ENCODE measurements around the gene PIK3C2A. TPM values are rescaled to one million over a fixed set of nuclear protein-coding genes. Genes with fewer than 3 reads are reported as not detected.

Gene PIK3C2A
- total and polyA plus RNA-seq, 10 of the 15 experiments (the other 5 are each of a cell fraction or from before 2014, with no cell fraction given), result 1.6 to 20.6 (median 9.1) TPM

DNA sequence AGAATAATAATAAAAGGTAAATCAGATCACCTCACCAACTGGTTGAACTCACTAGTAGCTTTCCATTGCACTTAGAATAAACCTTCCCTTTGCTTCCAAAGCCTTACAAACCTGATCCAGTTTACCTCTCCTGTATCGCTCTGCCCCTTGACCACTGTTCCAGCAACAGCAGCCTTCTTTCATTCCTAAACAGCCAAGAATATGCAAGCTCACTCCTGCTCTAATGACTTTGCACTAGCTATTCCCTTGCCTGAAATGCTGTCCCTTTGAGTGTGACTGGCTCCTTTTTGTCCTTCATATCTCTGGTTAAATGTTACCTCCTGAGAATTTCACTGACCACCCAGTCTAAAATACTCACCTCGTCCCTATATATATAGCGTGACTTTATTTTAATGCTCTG, 9.6 kb upstream of the PIK3C2A start:
- ATAC-seq (no peak), FAIRE-seq (no peak), DNase-seq (ENCODE audit: low read depth, low spot score) (no peak)
- BruUV-seq (replicated peaks), result no TSS peak
- TF ChIP-seq EP300 (IDR thresholded peaks at IDR 0.05; ENCODE audit: borderline replicate concordance in 1 of 2, control insufficient read depth in 1 of 2, low read depth in 2 of 2, low read length in 2 of 2), result no peak
- no peak for TF ChIP-seq CREB1 (IDR thresholded peaks at IDR 0.05; ENCODE audit: low read depth)
- TF ChIP-seq JUNB (IDR thresholded peaks at IDR 0.05), result no peak
- no peak for TF ChIP-seq IKZF2 (IDR thresholded peaks at IDR 0.05)
- TF ChIP-seq FOXM1 (IDR thresholded peaks at IDR 0.05; ENCODE audit: low read depth, low read length), result no peak
- no peak for TF ChIP-seq MXI1 (IDR thresholded peaks at IDR 0.05; ENCODE audit: low read depth, low read length)
- TF ChIP-seq CHD4 (IDR thresholded peaks at IDR 0.05), result no peak
- TF ChIP-seq, protein P1, sequence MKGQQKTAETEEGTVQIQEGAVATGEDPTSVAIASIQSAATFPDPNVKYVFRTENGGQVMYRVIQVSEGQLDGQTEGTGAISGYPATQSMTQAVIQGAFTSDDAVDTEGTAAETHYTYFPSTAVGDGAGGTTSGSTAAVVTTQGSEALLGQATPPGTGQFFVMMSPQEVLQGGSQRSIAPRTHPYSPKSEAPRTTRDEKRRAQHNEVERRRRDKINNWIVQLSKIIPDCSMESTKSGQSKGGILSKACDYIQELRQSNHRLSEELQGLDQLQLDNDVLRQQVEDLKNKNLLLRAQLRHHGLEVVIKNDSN (IDR thresholded peaks at IDR 0.05; ENCODE audit: borderline replicate concordance, extremely low read length, insufficient read depth, low read depth, low read length), result no peak
- TF ChIP-seq, protein P2, sequence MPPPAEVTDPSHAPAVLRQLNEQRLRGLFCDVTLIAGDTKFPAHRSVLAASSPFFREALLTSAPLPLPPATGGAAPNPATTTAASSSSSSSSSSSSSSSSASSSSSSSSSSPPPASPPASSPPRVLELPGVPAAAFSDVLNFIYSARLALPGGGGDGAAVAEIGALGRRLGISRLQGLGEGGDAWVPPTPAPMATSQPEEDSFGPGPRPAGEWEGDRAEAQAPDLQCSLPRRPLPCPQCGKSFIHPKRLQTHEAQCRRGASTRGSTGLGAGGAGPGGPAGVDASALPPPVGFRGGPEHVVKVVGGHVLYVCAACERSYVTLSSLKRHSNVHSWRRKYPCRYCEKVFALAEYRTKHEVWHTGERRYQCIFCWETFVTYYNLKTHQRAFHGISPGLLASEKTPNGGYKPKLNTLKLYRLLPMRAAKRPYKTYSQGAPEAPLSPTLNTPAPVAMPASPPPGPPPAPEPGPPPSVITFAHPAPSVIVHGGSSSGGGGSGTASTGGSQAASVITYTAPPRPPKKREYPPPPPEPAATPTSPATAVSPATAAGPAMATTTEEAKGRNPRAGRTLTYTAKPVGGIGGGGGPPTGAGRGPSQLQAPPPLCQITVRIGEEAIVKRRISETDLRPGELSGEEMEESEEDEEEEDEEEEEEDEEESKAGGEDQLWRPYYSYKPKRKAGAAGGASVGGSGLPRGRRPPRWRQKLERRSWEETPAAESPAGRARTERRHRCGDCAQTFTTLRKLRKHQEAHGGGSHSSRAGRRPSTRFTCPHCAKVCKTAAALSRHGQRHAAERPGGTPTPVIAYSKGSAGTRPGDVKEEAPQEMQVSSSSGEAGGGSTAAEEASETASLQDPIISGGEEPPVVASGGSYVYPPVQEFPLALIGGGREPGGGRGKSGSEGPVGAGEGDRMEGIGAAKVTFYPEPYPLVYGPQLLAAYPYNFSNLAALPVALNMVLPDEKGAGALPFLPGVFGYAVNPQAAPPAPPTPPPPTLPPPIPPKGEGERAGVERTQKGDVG (CRISPR knock-in tag; IDR thresholded peaks at IDR 0.05), result no peak
- TF ChIP-seq, protein P3, sequence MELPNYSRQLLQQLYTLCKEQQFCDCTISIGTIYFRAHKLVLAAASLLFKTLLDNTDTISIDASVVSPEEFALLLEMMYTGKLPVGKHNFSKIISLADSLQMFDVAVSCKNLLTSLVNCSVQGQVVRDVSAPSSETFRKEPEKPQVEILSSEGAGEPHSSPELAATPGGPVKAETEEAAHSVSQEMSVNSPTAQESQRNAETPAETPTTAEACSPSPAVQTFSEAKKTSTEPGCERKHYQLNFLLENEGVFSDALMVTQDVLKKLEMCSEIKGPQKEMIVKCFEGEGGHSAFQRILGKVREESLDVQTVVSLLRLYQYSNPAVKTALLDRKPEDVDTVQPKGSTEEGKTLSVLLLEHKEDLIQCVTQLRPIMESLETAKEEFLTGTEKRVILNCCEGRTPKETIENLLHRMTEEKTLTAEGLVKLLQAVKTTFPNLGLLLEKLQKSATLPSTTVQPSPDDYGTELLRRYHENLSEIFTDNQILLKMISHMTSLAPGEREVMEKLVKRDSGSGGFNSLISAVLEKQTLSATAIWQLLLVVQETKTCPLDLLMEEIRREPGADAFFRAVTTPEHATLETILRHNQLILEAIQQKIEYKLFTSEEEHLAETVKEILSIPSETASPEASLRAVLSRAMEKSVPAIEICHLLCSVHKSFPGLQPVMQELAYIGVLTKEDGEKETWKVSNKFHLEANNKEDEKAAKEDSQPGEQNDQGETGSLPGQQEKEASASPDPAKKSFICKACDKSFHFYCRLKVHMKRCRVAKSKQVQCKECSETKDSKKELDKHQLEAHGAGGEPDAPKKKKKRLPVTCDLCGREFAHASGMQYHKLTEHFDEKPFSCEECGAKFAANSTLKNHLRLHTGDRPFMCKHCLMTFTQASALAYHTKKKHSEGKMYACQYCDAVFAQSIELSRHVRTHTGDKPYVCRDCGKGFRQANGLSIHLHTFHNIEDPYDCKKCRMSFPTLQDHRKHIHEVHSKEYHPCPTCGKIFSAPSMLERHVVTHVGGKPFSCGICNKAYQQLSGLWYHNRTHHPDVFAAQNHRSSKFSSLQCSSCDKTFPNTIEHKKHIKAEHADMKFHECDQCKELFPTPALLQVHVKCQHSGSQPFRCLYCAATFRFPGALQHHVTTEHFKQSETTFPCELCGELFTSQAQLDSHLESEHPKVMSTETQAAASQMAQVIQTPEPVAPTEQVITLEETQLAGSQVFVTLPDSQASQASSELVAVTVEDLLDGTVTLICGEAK (IDR thresholded peaks at IDR 0.05; ENCODE audit: borderline replicate concordance), result no peak
- TF ChIP-seq PAX5 (IDR thresholded peaks at IDR 0.05; ENCODE audit: borderline replicate concordance, low read depth, low read length), result no peak
- no peak for TF ChIP-seq FOS (IDR thresholded peaks at IDR 0.05; ENCODE audit: borderline replicate concordance, extremely low read depth, insufficient read length)
- TF ChIP-seq BRCA1 (IDR thresholded peaks at IDR 0.05; ENCODE audit: low read depth, low read length), result no peak
- TF ChIP-seq STAT1 (conservative IDR thresholded peaks at IDR 0.05), result no peak
- no peak for TF ChIP-seq SIN3A (IDR thresholded peaks at IDR 0.05; ENCODE audit: low read depth, low read length)
- TF ChIP-seq ZNF274 (IDR thresholded peaks at IDR 0.05; ENCODE audit: insufficient read depth, insufficient read length), result no peak
- TF ChIP-seq HDAC2 (IDR thresholded peaks at IDR 0.05), result no peak
- Histone ChIP-seq H3K27ac (ENCODE audit: control insufficient read depth, insufficient read depth) (no peak overlapping the region), H3K79me2 (ENCODE audit: control insufficient read depth, insufficient read depth, low read length) (no peaks in the 10 kb centered on the region), H3K4me2 (ENCODE audit: control insufficient read depth, insufficient read depth) (no peak overlapping the region), H4K20me1 (ENCODE audit: control insufficient read depth, insufficient read depth) (no peaks in the 10 kb centered on the region), H3K9me3 (replicated peaks; ENCODE audit: control insufficient read depth, insufficient read depth, low read length) (no peaks in the 10 kb centered on the region; the same call in 1 of the 3 replicates), H3K4me3 (no peak overlapping the region), H3K9ac (ENCODE audit: control insufficient read depth, insufficient read depth, low read length) (no peak overlapping the region), H3K27me3 (replicated peaks in 1 of 2; ENCODE audit: control insufficient read depth in 2 of 2, insufficient read depth in 2 of 2, low read length in 1 of 2) (no peaks in the 10 kb centered on the region), H3K36me3 (ENCODE audit: control insufficient read depth in 2 of 2, insufficient read depth in 2 of 2, low read length in 1 of 2) (no peaks in the 10 kb centered on the region), H2AFZ (ENCODE audit: control insufficient read depth, low read depth, low read length) (no peak overlapping the region), H3K4me1 (ENCODE audit: control insufficient read depth, insufficient read depth, low read length) (no peaks in the 10 kb centered on the region)
- CTCF ChIA-PET, result interaction anchor here (1.3 to 2.7 kb wide), 2 partner anchors 12 to 166 kb away, joined by 7 to 8 read pairs; no protein-coding TSS in a partner anchor
- WGBS (ENCODE audit: insufficient coverage, insufficient replicate concordance, low lambda C conversion rate, missing lambda C conversion rate), result 93% methylated on average over 3 of the region's 3 CpGs
- intact Hi-C loops (cut with micrococcal nuclease; ENCODE audit: unreplicated experiment) (no loop called here), in situ Hi-C loops (cut with MboI) (no loop called here)
- SMC1A ChIA-PET (ENCODE audit: uncharacterized antibody, unreplicated experiment), result interaction anchor here (0.7 to 1.2 kb wide), 3 partner anchors 14 to 142 kb away, joined by 3 to 4 read pairs (median 3); no protein-coding TSS in a partner anchor
- POLR2A ChIA-PET, result no interaction called here
- RAD21 ChIA-PET (ENCODE audit: unreplicated experiment), result interaction anchor here (0.7 kb wide), 1 partner anchor 123 kb away, joined by 3 read pairs; no protein-coding TSS in a partner anchor

All from GM12878 (cell line).